Measurements from ENCODE around the gene LAYN.

The LAYN gene

DNA sequence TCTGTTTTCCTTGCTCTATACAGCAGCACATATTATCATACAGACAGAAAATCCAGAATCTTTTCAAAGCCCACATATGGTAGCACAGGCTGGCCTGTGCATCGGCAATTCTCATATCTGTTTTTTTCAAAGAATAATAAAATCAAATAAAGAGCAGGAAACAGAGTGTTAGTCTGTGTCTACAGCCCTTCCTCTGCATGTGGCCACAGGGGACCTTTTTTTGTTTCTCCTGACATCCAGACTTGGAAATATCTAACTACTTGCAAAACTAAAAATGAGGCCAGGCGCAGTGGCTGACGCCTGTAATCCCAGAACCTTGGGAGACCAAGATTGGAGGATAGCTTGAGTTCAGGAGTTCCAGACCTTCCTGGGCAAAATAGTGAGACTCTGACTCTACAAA, 20.3 kb downstream of the LAYN start:
- FAIRE-seq (no peak), DNase-seq (ENCODE audit: insufficient read length, low spot score) (no peak)

DNA sequence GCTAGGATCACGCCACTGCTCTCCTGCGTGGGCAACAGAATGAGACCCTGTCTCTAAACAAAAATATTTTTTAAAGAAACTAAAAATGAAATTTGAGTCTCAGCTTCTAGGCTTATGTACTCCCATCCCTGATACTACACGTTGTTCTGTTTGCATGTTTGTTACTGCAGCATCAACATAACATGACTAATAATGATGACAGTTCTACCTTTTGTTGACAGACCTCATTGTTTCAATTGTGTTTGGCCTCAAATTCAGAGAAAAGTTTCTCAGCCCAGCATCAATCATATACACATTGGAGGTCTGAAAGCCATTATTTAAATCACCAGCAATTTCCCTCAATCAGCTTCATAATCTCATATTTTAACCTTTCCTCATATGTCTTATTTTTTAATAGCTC, 20.8 kb downstream of the LAYN start:
- no peak for DNase-seq (ENCODE audit: insufficient read length, low spot score)
- no peak for FAIRE-seq

DNA sequence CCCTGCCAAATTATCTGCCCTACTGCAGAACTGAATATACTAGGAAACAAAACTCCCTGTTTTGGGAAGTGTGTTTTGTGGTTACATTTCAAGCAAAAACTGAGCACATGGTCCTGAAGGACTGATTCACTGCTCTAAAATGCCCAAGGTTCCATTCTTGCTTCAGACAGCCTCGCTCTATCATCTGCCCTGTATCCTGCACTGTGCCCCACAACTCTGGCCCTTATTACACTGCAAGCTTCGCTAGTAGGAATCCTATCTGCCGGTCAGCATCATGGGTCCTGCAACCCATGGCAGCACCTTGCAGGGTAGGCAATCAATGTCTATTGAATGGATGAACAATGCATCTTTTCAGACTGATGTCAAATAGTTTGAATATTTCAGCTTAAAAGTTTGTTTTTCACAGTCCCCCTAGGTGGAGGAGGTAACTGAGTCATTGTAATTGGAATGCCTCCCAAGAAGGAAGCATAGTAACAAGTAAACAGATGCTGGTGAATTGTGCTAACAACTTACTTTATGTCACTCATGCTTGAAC, 21.3 kb downstream of the LAYN start:
- FAIRE-seq (peak; percentile 99), DNase-seq (ENCODE audit: insufficient read length, low spot score) (peak; percentile 61)

DNA sequence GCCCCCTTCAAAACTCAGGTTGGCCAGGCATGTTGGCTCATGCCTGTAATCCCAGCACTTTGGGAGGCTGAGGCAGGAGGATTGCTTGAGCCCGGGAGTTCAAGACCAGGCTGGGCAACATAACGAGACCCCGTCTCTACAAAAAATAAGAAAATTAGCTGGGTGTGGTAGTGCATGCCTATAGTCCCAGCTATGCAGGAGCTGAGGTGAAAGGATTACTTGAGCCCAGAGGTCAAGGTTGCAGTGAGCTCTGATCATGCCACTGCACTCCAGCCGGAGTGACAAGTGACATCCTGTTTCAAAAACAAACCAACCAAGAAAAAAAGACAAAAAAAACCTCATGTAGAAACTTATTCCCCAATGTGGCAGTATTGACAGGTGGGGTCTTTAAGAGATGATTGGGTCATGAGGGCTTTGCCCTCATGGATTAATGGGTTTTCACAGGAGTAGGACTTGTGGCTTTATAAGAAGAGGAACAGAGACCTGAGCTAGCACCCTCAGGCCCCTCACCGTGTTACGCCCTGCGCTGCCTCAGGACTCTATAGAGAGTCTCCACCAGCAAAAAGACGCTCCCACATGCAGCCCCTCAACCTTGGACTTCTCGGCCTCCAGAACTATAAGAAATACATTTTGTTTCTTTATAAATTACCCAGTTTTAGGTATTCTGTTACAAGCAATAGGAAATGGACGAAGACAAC, 22.3 kb downstream of the LAYN start:
- FAIRE-seq (peak; percentile 80), DNase-seq (ENCODE audit: insufficient read length, low spot score) (no peak)

DNA sequence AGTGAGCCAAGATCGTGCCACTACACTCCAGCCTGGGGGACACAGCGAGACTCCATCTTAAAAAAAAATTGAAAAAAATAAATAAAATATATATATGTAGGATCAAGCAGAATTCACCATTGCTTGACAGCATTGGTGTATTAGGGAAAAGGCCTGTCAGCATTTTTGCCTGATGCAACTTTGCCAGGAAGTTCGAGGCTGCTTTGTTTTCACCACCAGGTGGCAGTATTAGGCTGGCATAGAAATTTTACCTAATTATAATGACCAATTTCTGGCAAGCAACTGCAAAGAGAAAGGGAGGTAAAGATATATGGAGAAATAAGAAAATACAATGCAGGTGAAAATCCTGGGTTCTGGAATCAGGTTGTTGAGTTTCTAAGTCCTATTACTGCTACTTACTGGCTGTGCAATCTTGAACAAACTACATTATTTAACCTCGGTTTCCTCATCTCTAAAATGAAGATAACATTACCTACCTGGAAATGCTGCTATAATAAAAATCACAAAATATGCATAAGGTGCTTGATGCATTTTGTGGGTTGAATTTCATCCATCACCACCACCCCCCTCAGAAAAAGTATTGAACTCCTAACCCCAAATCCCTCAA, 24.7 kb downstream of the LAYN start:
- peak; percentile 90 for FAIRE-seq
- peak; percentile 80 for DNase-seq (ENCODE audit: insufficient read length, low spot score)

DNA sequence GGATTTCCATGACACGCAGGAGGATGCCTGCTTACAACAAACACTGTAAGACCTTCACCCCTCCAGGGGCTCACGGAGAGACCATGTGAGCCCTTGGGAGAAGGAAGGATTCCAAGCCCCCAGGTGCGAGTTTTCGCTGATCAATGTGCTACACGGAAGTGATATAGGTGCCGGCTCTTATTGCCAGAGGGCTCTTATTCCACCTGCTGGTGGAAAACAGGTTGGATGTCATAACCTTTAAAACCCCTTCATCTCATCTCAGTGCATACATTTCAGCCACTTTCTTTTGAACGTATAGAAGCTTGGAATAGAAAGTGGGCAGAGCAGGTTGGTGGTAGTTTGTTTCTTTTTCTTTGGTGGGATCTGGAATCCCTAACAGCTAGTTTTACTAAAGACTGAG, 25.8 kb downstream of the LAYN start:
- FAIRE-seq (peak; percentile 88), DNase-seq (ENCODE audit: insufficient read length, low spot score) (no peak)

- DNase-seq (ENCODE audit: insufficient read length, low spot score) (no peak), FAIRE-seq (peak; percentile 93)
These were observed 29.0 kb downstream of the LAYN start for GRCh38 chr11:111569476-111569875.

DNA sequence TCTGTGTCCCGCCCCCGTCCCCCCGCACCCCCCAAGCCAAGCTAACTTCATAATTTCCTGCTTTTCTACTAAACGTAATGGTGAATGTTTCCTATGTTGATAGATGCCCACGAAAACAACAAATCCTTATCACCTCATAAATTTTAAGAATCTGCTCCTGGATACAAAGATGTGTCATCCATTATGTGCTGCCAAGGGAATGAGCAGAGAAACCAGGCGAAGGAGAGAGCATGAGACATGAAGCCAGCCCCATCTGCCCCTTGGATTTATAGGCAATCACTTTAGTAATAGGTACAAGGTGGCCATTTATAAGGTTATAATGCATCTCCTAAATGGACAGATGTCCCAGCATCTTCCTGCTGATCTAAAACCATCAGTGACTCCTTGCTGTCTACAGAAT, 30.3 kb downstream of the LAYN start:
- DNase-seq (ENCODE audit: insufficient read length, low spot score) (no peak), FAIRE-seq (peak; percentile 40)

- FAIRE-seq (peak; percentile 96), DNase-seq (ENCODE audit: insufficient read length, low spot score) (peak; percentile 44)
These were observed 31.4 kb downstream of the LAYN start for GRCh38 chr11:111571829-111572501.

- DNase-seq (ENCODE audit: insufficient read length, low spot score): no peak
- FAIRE-seq: no peak
These were observed 32.1 kb downstream of the LAYN start for GRCh38 chr11:111572581-111572980.

DNA sequence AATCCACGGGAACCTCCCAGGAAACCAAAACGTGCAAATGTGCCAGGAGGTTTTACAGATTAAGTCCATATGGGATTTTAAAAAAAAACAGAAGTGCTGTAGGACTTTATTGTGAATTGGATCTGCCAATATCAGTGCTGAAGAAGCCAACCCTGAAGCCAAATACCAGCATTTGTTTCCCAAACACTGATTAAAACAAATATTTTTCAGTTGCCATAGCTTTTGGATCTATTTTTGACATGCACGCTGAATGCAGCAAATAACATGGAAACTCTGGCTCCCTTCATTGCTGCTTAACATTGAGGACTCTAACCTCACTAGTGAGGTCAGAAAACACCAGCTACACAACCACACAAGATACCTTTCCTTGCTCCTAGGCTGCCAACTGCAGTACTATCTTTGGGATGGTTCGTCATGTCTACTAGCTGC, 33.3 kb downstream of the LAYN start:
- no peak for DNase-seq (ENCODE audit: insufficient read length, low spot score)
- FAIRE-seq: peak; percentile 90

DNA sequence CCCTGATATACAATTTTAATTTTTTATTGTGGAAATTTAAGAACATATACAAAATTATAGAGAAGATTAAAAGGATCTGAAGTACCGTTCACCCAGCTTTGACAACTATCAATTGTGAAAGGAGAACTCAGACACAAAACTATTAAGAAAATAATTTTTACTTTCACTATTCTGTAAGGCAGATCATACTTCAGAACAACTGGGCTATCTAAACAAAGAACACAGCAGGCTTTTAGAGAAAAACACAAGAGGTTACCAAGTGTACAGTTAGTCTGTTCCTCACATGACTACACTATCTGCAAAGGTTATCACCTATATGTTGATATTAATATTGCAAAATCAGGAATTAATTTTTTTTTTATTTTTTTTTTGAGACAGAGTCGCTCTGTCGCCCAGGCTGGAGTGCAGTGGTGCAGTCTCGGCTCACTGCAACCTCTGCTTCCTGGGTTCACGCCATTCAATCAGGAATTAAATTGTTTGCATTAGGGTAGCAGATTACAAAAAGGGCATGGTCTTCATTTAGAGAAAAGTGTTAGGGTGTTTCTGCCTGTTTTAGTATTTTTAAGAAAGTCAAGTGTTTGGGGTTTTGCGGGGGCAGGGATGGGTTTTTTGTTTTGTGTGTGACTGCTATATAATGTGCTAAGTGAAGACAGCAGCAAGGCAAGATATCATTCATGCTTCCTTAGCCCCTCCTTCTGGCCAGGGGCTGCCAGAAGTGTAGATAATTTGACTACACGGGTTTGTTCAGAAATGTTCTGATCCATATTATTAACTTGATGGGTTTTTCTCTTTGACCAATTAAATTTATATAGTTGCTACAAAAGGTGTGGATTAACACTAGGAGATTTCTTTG, 34.1 kb downstream of the LAYN start:
- FAIRE-seq: peak; percentile 54
- DNase-seq (ENCODE audit: insufficient read length, low spot score): no peak

DNA sequence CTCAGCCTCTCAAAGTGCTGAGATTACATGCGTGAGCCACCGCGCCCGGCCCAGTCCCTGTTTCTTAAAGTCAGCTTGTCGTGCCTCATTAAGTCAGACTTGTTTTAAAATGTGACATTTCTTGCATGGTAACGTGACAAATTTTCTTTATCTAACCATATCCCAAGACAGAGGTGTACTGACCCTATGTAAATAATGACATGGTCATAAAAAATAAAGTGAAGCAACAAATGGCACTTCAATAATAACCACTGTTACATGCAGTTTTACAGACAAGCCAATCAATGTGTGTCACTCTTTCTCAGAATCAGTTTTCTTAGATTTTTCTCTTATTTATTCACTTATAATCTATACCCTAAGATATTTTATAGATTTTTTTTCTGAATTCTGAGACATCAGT, 35.2 kb downstream of the LAYN start:
- FAIRE-seq (peak; percentile 46), DNase-seq (ENCODE audit: insufficient read length, low spot score) (no peak)

- DNase-seq (ENCODE audit: insufficient read length, low spot score) (no peak), FAIRE-seq (peak; percentile 40)
These were observed 37.3 kb downstream of the LAYN start for GRCh38 chr11:111577821-111578220.

DNA sequence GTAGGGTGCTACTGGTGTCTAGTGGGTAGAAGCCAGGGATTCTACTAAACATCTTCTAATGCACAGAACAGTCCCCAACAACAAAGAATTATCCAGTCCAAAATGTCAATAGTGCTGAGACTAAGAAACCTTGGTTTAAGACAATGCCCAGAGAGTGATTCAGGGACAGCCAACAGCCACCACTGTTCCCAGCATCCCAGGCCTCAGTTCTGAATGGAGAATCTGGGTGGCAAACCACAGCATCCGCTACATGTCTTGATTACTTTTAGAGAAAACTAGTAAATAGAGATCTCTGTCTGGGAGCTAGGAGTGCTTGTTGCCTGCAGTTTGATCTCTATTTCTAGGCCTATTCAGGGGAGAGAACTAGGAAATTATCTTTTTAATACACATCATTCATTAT, 40.8 kb downstream of the LAYN start:
- FAIRE-seq (peak; percentile 58), DNase-seq (ENCODE audit: insufficient read length, low spot score) (no peak)

DNA sequence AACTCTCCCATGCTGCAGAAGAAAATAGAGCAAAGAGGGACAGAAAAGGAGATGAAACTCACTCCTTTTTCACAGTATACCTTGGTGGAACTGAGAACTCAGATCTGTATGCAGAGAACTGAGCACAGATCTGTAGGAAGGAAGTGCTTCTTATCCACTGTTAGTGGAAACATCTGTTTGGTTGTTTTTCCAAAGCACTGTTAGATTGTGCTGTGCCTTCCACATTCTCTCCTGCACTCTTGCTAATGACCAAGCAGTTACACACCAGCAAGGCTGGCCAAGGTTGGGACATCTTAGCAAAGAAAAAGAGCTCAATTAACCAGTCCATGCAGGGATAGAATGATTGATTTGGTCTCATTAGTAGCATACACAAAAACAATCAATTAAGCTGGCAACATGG, 41.6 kb downstream of the LAYN start:
- DNase-seq (ENCODE audit: insufficient read length, low spot score): no peak
- peak; percentile 93 for FAIRE-seq

DNA sequence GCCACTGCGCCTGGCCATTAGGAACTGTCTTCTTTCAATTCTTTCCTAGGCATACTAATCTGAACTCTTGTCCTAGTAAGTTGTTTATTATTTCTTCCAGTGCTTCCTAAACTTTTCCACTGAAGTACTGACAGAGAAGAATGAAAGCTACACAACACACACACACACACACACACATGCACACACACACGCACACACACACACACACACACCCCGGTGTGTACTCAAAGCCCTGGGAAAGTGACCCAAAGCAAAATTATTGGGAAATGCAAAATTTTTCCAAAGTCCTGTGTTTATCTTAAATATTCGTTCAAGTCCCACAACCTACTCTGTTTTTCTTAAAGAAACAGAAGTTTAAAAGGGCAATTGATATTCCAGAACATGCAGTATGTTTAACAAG, 42.4 kb downstream of the LAYN start:
- DNase-seq (ENCODE audit: insufficient read length, low spot score) (no peak), FAIRE-seq (peak; percentile 4)

DNA sequence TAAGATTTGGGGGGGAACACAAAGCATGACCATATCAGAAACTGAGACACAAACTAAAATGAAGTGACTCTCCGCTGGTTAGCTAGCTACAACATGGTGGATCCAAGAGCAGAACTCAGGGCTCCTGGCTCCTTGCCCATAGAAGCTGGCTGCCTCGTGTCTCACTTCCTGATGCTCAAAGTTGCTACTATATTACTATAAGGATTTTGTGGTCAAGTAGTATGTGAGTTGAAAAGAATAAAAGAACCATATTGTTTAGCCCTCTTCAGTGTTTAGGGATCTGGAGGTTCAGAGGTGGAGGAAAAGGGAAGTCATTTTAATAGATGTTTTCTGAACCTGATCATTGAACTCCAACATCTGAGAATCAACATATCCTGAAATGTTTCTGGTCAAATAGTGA, 44.9 kb downstream of the LAYN start:
- no peak for DNase-seq (ENCODE audit: insufficient read length, low spot score)
- peak; percentile 42 for FAIRE-seq

- DNase-seq (ENCODE audit: insufficient read length, low spot score): no peak
- FAIRE-seq: peak; percentile 66
These were observed 45.9 kb downstream of the LAYN start for GRCh38 chr11:111586388-111586831.

DNA sequence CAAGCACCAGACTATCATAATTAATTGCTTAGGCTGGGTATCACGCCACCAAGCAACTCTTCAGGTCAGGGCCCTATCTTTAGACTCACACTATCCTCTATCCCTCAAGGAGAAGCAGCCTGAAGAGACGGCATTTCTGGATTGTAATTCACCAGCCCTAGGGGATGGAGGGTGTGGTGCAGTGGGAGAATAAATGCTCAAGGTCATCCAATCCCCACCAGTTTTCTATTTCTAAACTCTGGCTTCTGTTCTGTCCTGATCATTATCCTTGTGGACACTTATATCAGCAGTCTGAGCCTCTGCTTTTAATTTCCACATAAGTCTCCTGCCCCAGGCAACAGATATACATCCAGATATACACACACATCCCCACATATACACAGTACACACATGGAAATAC, 48.6 kb downstream of the LAYN start:
- DNase-seq (ENCODE audit: insufficient read length, low spot score): no peak
- FAIRE-seq: peak; percentile 28

Data from HTR-8/SVneo (cell line).